T1000 (cell line): Measurements from ENCODE around the gene DNM2.
"Not testable (repeated sequence)": the region's sequence is repeated elsewhere in the genome, so short reads cannot be mapped to it uniquely, and the experiment has no call there.

Experiments
- DNase-seq: peaks from one replicate; lab custom pipeline; 2025; ENCODE audit warnings: mixed read lengths; lab: John Stamatoyannopoulos, UW

The DNM2 gene

GRCh38 chr19:10724573-10725071, 6.7 kb downstream of the DNM2 start:
- DNase-seq = no peak

GRCh38 chr19:10725415-10725814, 7.5 kb downstream of the DNM2 start:
- no peak for DNase-seq

DNA sequence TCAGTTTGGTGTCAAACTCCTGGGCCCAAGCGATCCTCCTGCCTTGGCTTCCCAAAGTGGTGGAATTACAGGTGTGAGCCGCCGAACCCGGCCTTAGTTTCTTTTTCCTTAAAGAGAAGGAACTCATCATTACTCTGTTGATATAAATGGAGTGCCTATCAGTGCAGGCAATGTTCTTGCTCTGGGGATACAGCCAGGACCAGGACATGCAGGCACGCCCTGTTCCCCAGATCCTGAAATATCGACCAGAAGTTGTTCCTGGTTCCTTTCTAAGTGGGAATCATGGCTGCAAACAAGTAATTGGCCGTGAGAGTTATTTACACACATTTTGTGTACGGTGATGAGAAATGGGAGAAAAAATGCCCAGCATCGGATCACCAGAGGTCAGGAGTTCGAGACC, 8.4 kb downstream of the DNM2 start:
- DNase-seq = no peak

DNA sequence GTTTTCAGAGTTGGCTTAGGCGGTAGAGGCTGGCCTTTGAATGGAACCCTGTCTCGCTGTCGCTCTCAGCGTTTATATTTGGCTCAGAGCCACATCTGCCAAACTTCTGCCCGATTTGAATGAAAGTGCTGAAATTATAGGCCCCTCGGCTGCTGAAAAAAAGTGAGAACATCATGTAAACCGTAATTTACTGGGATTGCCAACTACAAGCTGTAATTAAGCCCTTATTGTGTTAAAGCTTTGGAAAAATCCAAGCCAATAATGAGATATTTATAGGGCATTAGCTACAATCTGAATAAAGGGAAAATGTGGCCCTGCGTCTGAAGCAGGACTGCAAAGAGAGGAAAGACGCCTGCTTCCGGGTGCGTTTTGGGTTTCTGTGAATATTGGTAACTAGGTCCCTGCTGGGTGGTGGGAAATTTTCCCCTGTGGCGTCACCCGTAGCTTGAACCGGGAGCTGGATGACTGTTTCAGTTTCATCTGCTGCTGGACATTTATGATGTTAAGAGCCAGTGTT, 9.9 kb downstream of the DNM2 start:
- DNase-seq = no peak

DNA sequence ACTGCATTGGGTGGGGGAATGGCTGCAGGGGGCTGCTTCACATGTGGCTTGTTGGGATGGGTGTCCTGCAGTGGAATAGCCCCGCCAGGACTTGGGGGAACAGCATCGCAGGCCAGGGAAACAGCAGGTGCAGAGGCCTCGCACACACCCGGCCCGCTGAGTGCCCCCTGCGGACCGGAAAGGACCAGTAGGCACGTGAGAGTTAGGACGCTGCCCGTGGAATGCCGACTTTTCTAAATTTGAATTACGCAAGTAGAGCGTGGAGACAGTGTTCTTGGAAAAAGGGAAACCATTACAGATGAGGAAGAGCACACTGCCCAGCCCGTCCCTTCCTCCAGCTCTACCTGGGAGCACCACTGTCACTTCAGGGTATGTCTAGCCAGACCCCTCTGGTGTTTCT, 11.5 kb downstream of the DNM2 start:
- no peak for DNase-seq

GRCh38 chr19:10730932-10731331, 13.1 kb downstream of the DNM2 start:
- no peak for DNase-seq

DNA sequence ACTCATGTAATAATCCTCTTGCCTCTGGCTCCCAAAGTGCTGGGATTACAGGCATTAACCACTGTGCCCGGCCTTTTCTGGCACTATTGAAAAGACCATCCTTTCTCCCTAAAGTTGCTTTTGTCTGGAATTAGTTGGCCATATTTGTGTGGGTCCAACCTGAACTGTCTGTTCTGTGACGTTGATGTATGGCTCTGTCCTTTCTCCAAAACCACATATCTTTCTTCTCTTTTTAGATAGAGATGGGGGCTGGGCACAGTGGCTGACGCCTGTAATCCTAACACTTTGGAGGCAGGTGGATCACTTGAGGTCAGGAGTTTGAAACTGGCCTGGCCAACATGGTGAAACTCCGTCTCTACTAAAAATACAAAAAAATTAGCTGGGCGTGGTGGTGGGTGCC, 17.9 kb downstream of the DNM2 start:
- no peak for DNase-seq

DNA sequence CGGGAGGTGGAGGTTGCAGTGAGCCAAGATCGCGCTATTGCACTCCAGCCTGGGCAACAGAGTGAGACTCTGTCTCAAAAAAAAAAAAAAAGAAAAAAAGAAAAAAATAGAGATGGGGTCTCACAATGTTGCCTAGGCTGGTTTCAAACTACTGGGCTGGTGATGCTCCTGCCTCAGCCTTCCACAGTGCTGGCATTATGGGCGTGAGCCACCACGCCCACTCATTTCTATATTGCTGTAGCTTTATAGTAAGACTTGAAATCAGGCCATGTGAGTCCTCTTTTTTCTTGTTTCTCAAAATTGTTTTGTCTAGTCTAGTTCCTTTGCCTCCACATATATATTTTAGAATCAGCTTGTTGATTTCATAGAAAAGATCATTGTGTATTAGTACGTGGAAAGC, 18.3 kb downstream of the DNM2 start:
- no peak for DNase-seq

DNA sequence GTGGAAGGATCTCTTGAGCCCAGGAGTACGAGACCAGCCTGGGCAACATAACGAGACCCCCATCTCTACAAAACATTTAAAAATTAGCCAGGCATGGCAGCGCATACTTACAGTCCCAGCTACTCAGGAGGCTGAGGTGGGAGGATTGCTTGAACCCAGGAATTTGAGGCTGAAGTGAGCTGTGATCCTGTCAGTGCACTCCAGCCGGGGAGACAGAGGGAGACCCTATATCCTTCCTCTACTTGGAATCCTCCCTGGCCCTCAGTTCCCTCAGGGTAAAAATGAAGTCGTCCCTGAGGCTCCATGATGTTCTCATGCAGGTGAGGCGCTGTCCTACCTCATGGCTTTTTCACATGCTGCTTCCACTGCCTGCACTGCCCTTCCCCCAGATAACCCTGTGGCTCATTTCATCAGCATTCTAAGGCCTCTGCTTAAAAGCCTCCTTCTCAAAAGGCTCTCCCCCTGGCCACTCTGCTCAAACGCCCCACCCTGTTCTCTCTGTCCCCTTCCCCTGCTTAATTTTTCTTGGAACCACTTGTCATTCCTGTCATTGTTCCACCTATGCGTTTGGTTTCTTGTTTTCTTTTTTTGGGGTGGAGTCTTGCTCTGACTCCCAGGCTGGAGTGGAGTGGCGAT, 19.2 kb downstream of the DNM2 start:
- DNase-seq = no peak

DNA sequence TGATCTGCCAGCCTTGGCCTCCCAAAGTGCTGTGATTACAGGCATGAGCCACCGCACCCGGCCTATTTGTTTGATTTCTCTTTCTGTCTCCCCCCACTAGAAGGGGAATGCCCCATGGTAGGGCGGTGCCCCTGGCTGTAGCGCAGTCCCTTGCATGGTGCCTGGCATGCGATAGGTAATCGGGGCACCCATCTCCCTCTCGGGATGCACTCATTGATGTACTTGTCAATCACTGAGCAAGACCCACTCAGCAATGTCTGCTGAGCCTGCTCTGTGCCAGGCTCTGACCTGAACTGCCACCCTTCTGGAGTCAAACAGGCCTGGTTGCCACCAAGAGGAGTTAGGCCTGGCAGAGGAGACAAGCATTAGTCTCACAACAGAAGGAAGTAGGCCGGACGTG, 19.8 kb downstream of the DNM2 start:
- no peak for DNase-seq

- no peak for DNase-seq
Measured at GRCh38 chr19:10740798-10741197, 22.9 kb downstream of the DNM2 start.

DNA sequence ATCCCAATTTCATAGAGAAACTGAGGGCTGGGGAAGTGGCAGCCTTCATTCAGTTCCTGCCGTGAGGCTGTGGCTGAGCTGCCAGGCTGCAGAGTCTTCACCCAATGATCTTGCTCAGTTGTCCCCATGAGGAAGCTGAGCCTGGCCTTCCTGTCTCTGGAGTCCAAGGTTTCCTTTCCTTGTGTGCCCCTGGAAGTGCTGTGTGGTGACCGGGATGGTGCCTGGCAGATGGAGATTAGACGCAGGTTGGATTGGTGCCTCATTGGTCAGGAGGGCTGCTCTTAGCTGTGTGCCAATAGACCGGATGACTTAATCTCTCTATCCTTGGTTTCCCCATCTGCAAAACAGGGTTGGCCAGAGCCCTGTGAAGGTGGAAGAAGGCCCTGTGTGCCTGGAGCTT, 24.6 kb downstream of the DNM2 start:
- DNase-seq = no peak

DNA sequence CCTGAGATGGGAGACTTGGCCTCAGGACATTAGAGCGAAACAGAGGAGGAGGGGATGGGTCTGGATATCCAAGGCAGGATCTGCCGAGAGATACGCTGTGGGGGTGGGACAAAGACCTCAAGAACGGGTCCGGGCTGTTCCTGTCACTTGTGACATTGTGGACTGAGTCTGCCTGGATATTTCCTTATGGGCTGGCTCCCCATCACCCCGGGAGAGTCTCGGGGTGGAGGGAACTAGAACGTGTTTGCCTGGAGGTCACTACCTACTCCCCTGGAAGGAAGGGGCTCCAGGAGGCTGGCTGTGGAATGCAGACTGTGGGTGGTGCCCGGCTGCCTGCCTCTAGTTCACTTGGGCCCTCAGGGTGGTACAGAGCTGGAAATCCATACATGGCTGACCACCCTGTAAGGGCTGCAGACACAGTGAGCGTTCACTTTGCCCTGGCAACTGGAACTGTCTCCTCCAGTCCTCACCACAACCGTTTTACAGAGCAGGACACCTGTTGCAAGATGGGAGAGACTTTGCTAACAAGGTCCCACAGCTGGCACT, 26.4 kb downstream of the DNM2 start:
- no peak for DNase-seq

DNA sequence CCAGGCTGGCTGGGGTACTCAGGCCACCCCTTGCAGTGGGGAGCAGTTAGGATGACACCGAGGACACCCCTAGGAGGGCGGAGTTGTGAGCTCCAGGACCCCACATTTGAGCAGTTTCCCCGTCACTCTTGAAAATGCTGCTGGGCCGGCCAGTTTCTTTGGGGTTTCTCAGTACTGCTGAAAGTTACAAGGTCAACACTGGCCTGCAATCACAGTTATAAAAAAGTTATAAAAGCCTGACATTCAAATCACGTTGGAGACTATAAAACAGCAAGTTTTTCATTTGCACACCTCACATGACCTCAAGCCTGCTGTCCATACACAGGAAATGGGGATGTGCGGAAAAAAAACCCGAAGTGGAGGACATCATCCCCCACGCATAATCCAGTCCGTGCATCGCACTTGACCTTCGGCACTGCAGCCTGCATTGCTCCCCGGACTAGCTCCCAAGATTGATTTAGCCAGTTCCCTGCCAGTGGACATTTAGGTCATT, 27.0 kb downstream of the DNM2 start:
- DNase-seq = no peak

- not testable (repeated sequence) for DNase-seq
Measured at GRCh38 chr19:10746437-10746836, 28.6 kb downstream of the DNM2 start.

DNA sequence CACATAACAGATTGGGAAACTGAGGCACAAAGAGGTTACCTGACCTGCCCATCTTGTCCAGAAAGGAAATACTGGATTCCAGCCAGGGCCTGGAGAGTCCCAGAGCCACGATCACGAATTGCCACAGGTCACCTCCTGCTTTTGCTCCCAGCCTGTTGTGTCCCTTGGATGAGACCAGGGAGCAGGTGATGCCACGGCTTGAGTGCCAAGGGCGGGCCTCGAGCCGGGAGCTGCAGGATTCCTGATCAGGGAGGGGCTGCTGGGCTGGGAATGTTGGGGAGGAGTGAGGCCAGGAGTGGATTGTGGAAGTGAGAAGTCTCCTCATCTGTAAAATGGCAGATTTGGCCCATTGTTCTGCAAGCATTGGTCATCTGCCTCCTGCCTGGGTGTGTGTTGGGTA, 29.4 kb downstream of the DNM2 start:
- DNase-seq = no peak

DNA sequence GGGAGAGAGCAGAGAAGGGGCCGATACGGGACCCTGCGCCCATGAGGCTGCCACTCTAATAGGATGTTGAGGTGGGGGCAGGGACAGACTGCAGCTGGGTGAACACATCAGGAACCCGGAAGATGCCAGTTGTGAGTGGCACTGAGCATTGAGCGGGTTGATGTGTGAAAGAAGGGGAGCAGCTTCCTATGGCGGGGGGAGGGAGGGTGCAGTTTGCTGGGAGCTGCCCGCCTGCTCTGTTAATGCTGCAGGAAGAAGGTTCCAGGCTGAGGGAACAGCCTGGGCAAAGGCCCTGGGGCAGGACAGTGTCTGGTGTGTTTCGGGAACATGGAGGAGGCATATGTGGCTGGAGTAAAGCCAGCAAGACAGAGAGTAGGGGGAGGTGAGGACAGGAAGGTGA, 29.8 kb downstream of the DNM2 start:
- no peak for DNase-seq

GRCh38 chr19:10748195-10748926, 30.5 kb downstream of the DNM2 start:
- no peak for DNase-seq

- peak; percentile 63 for DNase-seq
Measured at GRCh38 chr19:10748927-10749434, 31.1 kb downstream of the DNM2 start.

DNA sequence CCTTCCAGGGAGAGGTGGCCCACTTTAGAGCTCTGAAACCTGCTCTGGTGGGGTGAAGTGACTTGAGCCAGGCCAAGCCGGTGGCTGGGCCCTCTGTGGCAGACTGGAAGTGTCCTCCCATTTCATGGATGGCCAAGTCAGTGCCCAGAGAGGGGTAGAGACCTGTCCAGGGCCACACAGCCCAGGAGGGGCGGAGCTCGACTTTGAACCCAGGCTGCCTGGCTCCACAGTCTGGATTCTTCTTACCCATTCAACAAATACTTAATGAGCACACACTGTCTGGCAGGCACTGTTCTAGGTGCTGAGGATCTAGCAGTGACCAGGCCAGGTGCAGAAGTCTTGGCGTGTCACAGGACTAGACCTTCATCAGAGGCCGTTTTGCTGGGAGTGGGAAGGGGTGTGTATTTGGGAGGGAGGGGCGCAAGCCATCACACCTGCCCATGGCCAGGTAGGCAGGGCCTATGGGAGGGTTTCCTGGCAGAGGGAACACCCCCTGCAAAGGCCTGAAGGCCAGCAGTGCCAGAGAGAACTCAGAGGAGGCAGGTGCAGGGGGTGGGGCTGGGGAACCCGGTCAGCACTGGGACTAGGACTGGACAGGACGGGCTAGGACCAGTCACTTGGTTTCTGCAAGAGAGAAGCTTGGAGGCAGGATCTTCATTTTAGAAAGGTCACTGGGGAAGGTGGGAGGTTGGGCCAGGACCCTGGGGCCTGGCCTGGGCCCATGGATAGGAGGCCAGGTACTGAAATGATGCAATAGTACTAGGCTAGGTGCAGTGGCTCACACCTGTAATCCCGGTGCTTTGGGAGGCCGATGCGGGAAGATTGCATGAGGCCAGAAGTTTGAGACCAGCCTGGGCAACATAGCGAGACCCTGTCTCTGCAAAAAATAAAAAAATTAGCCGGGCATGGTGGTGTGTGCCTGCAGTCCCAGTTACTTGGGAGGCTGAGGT, 31.8 kb downstream of the DNM2 start:
- no peak for DNase-seq

GRCh38 chr19:10751109-10751953, 33.5 kb downstream of the DNM2 start:
- no peak for DNase-seq
